Endothelial cell of umbilical vein (primary cell): Measurements from ENCODE around the gene OR10H1. TPM values are rescaled to one million over a fixed set of nuclear protein-coding genes. Genes with fewer than 3 reads are reported as not detected.

ENCODE experiments used
- BruUV-seq: library from RNA; stranded (reverse); fragments of 400-500 nt; replicated peaks from 2 replicates; lab custom pipeline; 2021; lab: Mats Ljungman, UMichigan
- CTCF ChIA-PET: fragments of 300-600, 350-600 bp; sonication (Branson Sonifier 250); formaldehyde crosslinking; loops from one replicate; lab custom pipeline; 2021; ENCODE audit warnings: antibody characterized with exemption, inconsistent platforms; lab: Charles Lee
- POLR2A ChIA-PET: fragments of 300-600, 350-600 bp; sonication (Branson Sonifier 250); formaldehyde crosslinking; loops from one replicate; lab custom pipeline; 2021; ENCODE audit warnings: antibody characterized with exemption, inconsistent platforms; lab: Charles Lee
- DNase-seq: peaks from one replicate; pipeline ENCODE4 v3.0.0-alpha.2; 2011; ENCODE audit warnings: low read depth, low spot score
- FAIRE-seq: peaks from 2 replicates; lab custom pipeline; 2011; peaks lifted over from hg19 to GRCh38; lab: Jason Lieb, UNC
- H2AFZ ChIP-seq: 2 replicates; pipeline ENCODE4 v1.6.0; 2012; ENCODE audit warnings: low read depth, low read length, control low read depth, inconsistent platforms
- H3K27ac ChIP-seq: 2 replicates; pipeline ENCODE4 v1.5.1; 2011; ENCODE audit warnings: low read depth, mild to moderate bottlenecking, control low read depth, low read length, moderate library complexity; ENCODE audit not compliant: insufficient read depth
- H3K27me3 ChIP-seq, 2 experiments: 2 replicates each; pipeline versions ENCODE4 v1.6.0 to v1.6.1; 2011; ENCODE audit warnings: low read length in 2 of 2, mixed read lengths in 1 of 2; ENCODE audit not compliant: control insufficient read depth in 2 of 2, insufficient read depth in 2 of 2
- H3K36me3 ChIP-seq, 2 experiments: 2 replicates in 1 of 2; 3 replicates in 1 of 2; pipeline ENCODE4 v1.5.1; 2011; ENCODE audit warnings: low read length in 2 of 2, mild to moderate bottlenecking in 1 of 2, moderate library complexity in 1 of 2; ENCODE audit not compliant: control insufficient read depth in 2 of 2, insufficient read depth in 2 of 2; ENCODE audit errors: extremely low read depth in 1 of 2
- H3K4me1 ChIP-seq: 3 replicates; pipeline ENCODE4 v1.5.1; 2011; ENCODE audit warnings: mild to moderate bottlenecking, low read length; ENCODE audit not compliant: control insufficient read depth, insufficient read depth; ENCODE audit errors: extremely low read depth
- H3K4me2 ChIP-seq: 2 replicates; pipeline ENCODE4 v1.6.1; 2011; ENCODE audit warnings: low read length, control low read depth, mixed read lengths; ENCODE audit not compliant: insufficient read depth
- H3K4me3 ChIP-seq, 3 experiments: fragments of 200-600 bp in 1 of 3; sonication (generic), shearing (Covaris generic) in 1 of 3; replicated peaks in 1 of 3; 2 replicates each; pipeline ENCODE4 v1.5.1; 2011 to 2016; ENCODE audit warnings: control low read depth in 3 of 3, low read length in 3 of 3, mild to moderate bottlenecking in 2 of 3, inconsistent platforms in 1 of 3, low read depth in 1 of 3, moderate library complexity in 1 of 3; ENCODE audit not compliant: insufficient read depth in 1 of 3
- H3K79me2 ChIP-seq: 2 replicates; pipeline ENCODE4 v1.6.0; 2012; ENCODE audit warnings: low read length, inconsistent platforms; ENCODE audit not compliant: control insufficient read depth, insufficient read depth
- H3K9ac ChIP-seq: replicated peaks from 2 replicates; pipeline ENCODE3; 2011; ENCODE audit warnings: low read length, control low read depth; ENCODE audit not compliant: insufficient read depth; ENCODE audit errors: extremely low read depth
- H3K9me1 ChIP-seq: replicated peaks from 3 replicates; pipeline ENCODE4 v1.6.0; 2011; ENCODE audit warnings: mild to moderate bottlenecking, low read length; ENCODE audit not compliant: control insufficient read depth, insufficient read depth; ENCODE audit errors: extremely low read depth
- H3K9me3 ChIP-seq: replicated peaks from 2 replicates; pipeline ENCODE4 v1.5.1; 2012; ENCODE audit warnings: low read length, inconsistent platforms; ENCODE audit not compliant: control insufficient read depth, insufficient read depth
- H4K20me1 ChIP-seq: replicated peaks from 2 replicates; pipeline ENCODE3; 2011; ENCODE audit warnings: mild to moderate bottlenecking, low read length; ENCODE audit not compliant: control insufficient read depth, insufficient read depth; ENCODE audit errors: extremely low read depth
- EZH2 ChIP-seq: IDR thresholded peaks from 2 replicates; pipeline ENCODE4 v1.6.1; 2012; ENCODE audit warnings: borderline replicate concordance, low read depth, mild to moderate bottlenecking, moderate library complexity, low read length, inconsistent platforms; ENCODE audit not compliant: severe bottlenecking
- FOS ChIP-seq: IDR thresholded peaks from 2 replicates; pipeline ENCODE4 v1.6.1; 2011; ENCODE audit warnings: mild to moderate bottlenecking, low read length, moderate library complexity, borderline replicate concordance; ENCODE audit not compliant: insufficient read depth
- GATA2 ChIP-seq: IDR thresholded peaks from 2 replicates; pipeline ENCODE4 v1.7.0; 2011; ENCODE audit warnings: low read depth, mild to moderate bottlenecking, moderate library complexity, mixed read lengths, low read length; ENCODE audit not compliant: insufficient read length, insufficient read depth
- JUN ChIP-seq: IDR thresholded peaks from 2 replicates; pipeline ENCODE4 v1.6.1; 2011; ENCODE audit warnings: borderline replicate concordance, low read depth; ENCODE audit not compliant: insufficient read length, insufficient read depth
- MAX ChIP-seq: IDR thresholded peaks from 2 replicates; pipeline ENCODE4 v1.6.1; 2011; ENCODE audit not compliant: insufficient read depth, insufficient read length
- MYC ChIP-seq: IDR thresholded peaks from one replicate; pipeline ENCODE4 v1.6.1; 2011; ENCODE audit warnings: mild to moderate bottlenecking, low read depth, low read length
- POLR2A ChIP-seq: IDR thresholded peaks from 2 replicates; pipeline ENCODE4 v1.6.1; 2012; ENCODE audit warnings: low read depth, mild to moderate bottlenecking, control low read depth, low read length
- POLR2AphosphoS5 ChIP-seq: IDR thresholded peaks from 2 replicates; pipeline ENCODE4 v1.6.1; 2012; ENCODE audit warnings: low read depth, mild to moderate bottlenecking, control low read depth, low read length, moderate library complexity; ENCODE audit not compliant: insufficient read depth
- dilution Hi-C: fragments of 300-500 bp; cut with MboI; formaldehyde crosslinking; loops from one replicate; pipeline ENCODE4 v1.15.0; 2019; ENCODE audit warnings: low sequenced_read_pairs; ENCODE audit not compliant: extremely low pct_ligation_motif_present
- intact Hi-C: fragments of 100-400 bp; cut with micrococcal nuclease; formaldehyde crosslinking; loops from one replicate; pipeline ENCODE4 v1.10.0; 2022
- polyA plus RNA-seq, 4 experiments: library from polyadenylated mRNA; depleted of rRNA in 3 of 4; stranded (reverse) in 3 of 4; unstranded in 1 of 4; fragments of >200 nt; gene quantifications; 2 replicates each; pipeline versions ENCODE4 v1.2.1 to v1.2.3, GENCODE V29; 2011 to 2012; ENCODE audit warnings: missing spikeins in 1 of 4
- total RNA-seq: library from RNA; stranded (reverse); gene quantifications from 2 replicates; pipeline ENCODE4 v1.2.3, GENCODE V29; 2021
- TF ChIP-seq, protein P1 (sequence below), 2 donors: IDR thresholded peaks; 1 replicate in 1 of 2; 2 replicates in 1 of 2; pipeline ENCODE4 v1.5.1; 2011; ENCODE audit warnings: low read length in 2 of 2, mild to moderate bottlenecking in 2 of 2, moderate library complexity in 2 of 2, control low read depth in 1 of 2, inconsistent platforms in 1 of 2, low read depth in 1 of 2; ENCODE audit not compliant: insufficient read depth in 1 of 2; ENCODE audit errors: extremely low read depth in 1 of 2

Gene OR10H1
- total and polyA plus RNA-seq, 2 donors (not counting 3 experiments of a cell fraction or from before 2014, with no cell fraction given): not detected

- no peak for FAIRE-seq
- Histone ChIP-seq H3K4me1 (no peaks in the 10 kb centered on the region), H3K9me1 (no peaks in the 10 kb centered on the region), H3K4me3 (no peak overlapping the region), H4K20me1 (no peaks in the 10 kb centered on the region), H3K27me3 (no peaks in the 10 kb centered on the region), H3K27ac (no peak overlapping the region), H3K9me3 (no peaks in the 10 kb centered on the region), H3K4me2 (no peak overlapping the region), H3K36me3 (no peaks in the 10 kb centered on the region), H3K79me2 (no peaks in the 10 kb centered on the region), H2AFZ (no peak overlapping the region), H3K9ac (no peak overlapping the region)
- DNase-seq: no peak
- BruUV-seq: no TSS peak
- ChIA-PET CTCF (no interaction called here), POLR2A (no interaction called here)
- dilution Hi-C loops: no loop called here
- no peak for TF ChIP-seq POLR2A
- intact Hi-C loops: no loop called here
Observed at GRCh38 chr19:15820646-15821045, 5.2 kb upstream of the OR10H1 start.

DNA sequence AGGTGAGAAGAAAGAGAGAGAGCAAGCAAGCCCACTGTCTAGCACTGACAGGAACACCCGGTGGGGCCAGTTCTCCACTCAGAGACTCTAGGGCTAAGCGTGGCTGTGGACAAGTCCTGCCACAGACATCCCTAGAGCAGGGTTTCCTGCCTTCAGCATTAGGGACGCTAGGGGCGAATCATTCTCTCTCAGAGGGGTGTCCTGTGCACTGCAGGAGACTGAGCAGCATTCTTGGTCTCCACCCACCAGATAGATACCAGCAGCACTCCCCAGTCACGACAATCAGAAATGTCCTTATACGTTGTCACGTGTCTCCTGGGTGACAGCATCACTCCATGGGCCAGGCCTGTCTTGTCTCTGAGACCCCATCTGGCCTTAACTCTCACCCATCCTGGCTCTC, 1.5 kb downstream of the OR10H1 start:
- H3K9ac ChIP-seq: no peak overlapping the region
- no peak overlapping the region for H2AFZ ChIP-seq
- H4K20me1 ChIP-seq: no peaks in the 10 kb centered on the region
- no peaks in the 10 kb centered on the region for H3K36me3 ChIP-seq
- no peak overlapping the region for H3K4me3 ChIP-seq
- dilution Hi-C loops (no loop called here), intact Hi-C loops (no loop called here)
- no peaks in the 10 kb centered on the region for H3K79me2 ChIP-seq
- ChIA-PET CTCF (no interaction called here), POLR2A (no interaction called here)
- H3K9me1 ChIP-seq: no peaks in the 10 kb centered on the region
- H3K9me3 ChIP-seq: no peaks in the 10 kb centered on the region
- no peak for FAIRE-seq
- H3K4me1 ChIP-seq: no peaks in the 10 kb centered on the region
- BruUV-seq: no TSS peak
- no peaks in the 10 kb centered on the region for H3K27me3 ChIP-seq
- no peak overlapping the region for H3K4me2 ChIP-seq
- H3K27ac ChIP-seq: no peak overlapping the region
- DNase-seq: no peak
- TF ChIP-seq MYC (no peak), FOS (no peak), POLR2A (no peak), EZH2 (no peak), MAX (no peak), JUN (no peak), POLR2AphosphoS5 (no peak), GATA2 (no peak)
- TF ChIP-seq, protein P1, sequence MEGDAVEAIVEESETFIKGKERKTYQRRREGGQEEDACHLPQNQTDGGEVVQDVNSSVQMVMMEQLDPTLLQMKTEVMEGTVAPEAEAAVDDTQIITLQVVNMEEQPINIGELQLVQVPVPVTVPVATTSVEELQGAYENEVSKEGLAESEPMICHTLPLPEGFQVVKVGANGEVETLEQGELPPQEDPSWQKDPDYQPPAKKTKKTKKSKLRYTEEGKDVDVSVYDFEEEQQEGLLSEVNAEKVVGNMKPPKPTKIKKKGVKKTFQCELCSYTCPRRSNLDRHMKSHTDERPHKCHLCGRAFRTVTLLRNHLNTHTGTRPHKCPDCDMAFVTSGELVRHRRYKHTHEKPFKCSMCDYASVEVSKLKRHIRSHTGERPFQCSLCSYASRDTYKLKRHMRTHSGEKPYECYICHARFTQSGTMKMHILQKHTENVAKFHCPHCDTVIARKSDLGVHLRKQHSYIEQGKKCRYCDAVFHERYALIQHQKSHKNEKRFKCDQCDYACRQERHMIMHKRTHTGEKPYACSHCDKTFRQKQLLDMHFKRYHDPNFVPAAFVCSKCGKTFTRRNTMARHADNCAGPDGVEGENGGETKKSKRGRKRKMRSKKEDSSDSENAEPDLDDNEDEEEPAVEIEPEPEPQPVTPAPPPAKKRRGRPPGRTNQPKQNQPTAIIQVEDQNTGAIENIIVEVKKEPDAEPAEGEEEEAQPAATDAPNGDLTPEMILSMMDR (IDR thresholded peaks at IDR 0.05; ENCODE audit: extremely low read depth in 1 of 2, insufficient read depth in 1 of 2, low read depth in 1 of 2, low read length in 2 of 2): no peak
